Activated effector memory CD4-positive, alpha-beta T cell treated with Interleukin-2 at 50 U/mL for 16 hours (primary cell): ENCODE data around the gene DHRS7B.

ENCODE experiments used
- DNase-seq: peaks from one replicate; pipeline ENCODE4 v3.0.0-alpha.2; 2020

Gene DHRS7B

DNA sequence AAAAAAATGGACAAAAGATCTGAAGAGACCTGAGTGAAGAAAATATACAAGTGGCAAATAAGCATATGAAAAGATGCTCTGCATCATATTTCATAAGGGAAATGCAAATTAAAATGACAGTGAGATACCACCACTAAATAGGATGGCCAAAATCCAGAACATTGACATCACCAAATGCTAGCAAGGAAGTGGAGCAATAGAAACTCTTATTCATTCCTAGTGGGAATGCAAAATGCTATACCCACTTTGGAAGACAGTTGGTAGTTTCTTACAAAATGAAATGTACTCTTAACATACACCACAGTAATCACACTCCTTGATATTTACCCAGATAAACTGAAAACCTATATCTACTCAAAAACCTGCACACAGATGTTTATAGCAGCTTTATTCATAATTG lies 33.6 kb downstream of the DHRS7B start:
- DNase-seq: no peak

DNA sequence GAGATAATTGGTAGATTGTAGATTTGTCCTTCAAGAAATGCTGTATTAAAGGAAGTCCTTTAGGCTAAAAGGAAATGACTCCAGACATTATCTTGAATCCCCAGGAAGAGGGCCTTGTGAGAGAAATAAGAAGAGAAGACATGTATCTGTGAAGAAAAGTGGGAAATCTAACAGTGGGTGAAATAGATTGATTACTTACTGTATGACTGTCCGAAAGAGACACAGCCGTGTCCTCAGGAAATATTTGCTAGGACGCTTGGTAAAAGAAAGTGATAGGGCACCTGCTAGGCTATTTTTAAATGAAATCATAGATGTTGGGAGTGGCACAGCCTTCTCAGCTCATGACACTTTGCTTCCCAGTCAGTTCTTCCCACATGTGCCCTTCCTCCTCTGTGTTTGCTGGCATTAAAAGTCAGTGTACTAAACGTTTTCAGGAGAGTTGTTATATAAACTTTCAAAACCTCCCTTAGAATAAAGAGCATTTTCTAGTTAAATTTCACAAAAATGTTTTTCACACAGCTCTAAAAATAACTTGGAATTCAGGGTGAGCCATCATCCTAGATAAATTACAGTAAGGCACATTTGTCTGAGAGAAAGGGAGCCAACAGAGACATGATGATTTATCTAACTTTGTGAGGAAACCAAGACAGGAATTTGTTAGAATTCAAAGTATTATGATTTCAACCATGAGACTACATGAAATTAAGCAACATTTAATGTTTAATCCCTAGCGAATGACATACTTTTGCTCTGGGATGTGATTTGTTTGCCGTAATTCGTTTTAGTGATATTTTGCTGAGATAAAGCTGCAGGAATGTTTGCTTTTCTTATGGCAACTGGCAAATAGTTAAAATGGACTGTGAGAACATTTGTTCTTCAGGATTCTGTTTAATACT lies 35.0 kb downstream of the DHRS7B start:
- DNase-seq: no peak

DNA sequence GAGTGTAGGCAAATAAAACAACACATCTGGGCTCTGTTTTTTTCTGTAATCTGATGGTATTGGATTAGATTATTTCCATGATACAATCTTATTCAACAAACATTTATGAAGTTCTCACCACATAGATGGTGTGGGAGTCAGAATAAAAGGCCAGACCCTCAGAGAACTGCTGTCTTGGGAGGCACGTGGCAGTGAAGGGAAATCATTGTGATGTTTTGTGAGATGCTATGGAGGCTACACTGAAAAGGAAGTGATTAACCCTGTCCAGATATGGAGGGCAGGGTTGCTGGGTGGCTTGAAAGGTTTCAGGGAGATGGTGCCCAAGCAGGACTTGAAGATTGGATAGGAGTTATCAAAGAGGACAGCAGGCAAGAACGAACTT lies 35.6 kb downstream of the DHRS7B start:
- DNase-seq: no peak

DNA sequence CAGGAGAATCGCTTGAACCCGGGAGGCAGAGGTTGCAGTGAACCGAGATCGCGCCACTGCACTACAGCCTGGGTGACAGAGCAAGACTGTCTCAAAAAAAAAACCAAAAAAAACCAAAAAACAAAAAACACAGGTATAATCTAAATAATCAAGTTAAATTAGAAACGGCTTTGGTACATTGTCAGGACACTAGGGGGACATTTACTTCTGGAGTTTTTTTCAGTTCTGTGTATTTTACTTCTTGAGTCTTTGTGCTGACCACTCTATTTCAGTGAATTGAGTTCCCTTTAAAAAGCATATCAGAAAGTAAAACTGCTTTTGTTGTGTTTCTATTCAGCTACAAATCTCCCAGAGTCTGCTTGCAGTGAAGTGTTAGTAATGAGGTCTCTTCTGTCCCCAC lies 36.3 kb downstream of the DHRS7B start:
- DNase-seq: no peak

DNA sequence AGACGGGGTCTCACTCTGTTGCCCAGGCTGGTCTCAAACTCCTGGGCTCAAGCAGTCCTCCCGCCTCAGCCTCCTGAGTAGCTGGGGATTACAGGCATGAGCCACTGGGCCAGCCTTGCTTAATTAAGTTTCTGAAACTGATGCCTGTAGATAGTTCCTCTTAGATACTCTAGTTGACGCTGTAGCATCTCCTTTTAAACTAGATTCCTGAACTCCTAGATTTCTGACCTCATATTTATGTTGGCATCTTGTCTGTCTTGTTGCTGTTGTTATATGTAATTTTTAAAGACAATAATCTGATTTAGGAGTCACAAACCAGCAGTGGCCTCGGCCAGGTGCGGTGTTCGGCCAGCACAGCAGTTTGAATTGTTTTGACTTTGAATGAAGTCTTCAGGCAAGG lies 37.5 kb downstream of the DHRS7B start:
- DNase-seq: no peak

DNA sequence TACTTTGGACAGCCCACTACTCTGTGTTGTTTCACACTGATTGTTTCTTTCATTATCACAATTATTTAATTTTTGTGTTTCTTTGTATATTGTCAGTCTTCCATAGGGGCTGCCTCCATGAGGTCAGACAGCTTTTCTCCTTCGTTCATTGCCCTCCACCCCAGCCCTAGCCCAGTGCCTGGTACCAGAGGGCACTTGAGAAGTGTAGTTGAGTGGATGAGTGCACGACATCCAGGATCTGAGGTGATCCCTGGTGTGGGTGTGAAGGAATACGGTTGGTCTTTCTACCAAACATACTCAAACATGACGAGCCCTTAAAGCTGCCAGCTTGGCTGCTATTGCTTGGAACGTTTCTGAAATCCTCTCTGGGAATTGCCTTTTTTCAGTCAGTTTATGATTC lies 37.9 kb downstream of the DHRS7B start:
- DNase-seq: no peak

DNA sequence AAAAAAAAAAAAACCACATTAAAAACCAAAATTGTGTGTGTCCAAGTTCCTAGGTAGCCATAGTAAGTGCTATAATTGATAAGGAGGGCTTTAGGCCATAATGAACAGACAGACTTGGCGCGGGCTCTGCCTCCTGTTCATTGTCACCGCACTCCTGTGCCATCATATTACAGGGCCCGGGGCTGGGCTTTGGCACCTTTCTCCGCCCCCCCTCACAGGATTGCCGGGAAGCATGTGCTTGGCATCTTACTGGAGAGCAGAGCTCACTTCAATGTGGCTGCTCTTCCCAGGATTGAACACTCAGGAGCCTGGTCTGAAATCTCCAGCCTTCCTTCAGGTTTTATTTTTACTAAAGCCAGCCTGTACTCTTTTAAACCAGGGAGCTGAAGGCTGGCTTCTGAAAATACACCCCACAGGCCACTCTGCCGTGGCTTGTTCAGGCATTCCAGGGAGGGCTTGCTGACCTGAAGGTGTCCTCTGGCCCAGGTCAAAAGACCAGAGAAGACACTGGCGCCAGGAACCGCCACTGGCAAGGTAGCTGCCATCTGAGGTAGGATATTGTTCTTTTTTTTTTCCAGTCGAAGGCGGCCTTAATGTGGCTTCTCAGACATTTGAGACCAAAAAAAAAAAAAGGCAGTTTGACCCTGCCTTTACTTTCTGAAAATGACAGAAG lies 39.3 kb downstream of the DHRS7B start:
- no peak for DNase-seq

DNA sequence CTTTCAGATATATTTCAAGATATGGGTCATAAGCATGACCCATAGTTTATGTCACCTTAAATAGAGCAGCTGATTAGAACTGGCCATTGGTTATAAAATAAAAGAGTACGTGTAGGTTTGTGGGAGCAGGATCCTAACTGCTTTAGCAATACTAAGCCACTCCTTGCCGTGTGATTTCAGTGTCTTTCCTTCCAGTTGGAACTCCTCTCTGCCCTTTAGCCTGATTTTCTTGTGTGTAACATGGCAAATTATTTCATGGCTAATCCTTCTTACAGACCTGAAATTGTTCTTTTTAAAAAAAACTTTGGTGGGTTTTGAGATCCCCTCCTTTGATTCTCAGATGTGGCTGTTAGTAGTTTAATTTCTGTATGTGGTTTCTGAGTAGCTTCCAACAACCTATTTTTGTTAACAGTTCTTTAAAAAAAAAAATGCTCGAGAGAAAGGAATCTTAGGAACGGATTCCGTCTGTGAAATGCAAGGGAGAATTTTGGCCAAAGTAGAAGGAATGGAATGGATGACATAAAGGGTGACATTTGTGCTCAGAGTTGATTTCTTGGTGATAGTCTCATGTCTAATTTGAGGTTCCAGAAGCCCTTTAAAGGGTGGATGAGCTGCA lies 39.9 kb downstream of the DHRS7B start:
- no peak for DNase-seq

DNA sequence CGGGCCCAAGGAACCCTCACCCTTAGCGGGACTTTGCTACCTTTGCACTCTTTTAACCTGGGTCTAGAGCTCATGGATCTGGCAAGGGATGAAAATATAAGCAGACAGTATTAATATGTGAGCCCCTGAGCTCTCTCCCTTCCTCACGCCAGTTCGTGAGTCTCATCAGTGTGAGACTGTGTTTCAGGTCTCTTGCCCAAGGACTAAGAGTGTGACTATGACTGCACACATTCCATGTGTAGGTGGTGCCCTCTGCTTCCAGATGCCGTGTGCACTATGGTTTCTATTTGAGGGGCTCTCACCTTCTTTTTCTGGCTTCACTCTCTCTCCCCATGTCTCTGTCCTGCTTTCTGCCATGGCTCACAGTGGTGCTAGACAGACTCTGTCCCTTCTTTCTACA lies 40.5 kb downstream of the DHRS7B start:
- no peak for DNase-seq

DNA sequence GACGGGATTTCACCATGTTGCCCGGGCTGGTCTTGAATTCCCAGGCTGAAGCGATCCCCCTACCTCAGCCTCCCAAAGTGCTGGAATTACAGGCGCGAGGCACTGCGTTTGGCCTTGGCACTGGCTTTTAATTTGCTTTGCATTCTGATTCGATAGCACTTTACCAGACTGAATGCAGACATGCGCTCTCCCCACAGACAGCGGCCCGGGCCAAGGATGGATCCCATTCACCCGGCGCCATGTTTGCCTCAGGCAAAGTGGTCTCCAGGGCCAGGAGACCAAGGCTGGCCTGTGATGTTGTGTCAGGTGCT lies 41.7 kb downstream of the DHRS7B start:
- no peak for DNase-seq

DNA sequence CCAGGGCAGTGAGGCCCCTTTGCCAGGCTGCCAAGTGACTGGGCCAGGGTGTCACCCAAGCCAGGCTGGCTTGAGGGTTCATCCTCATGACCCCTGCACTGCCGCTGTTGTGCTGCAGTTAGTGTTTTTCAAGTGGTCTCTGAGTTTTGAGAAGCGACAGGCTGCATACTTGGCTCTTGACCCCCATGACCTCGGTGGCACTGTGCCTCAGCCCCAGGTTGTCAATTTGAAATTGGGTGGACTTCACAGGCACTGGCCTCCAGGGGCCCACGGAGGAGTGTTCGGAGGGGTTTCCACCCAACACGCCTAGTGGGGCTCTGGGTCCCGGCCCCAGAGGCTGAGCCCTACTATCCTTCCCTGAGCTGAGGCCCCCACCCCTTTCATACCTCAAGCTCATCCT lies 42.7 kb downstream of the DHRS7B start:
- no peak for DNase-seq

DNA sequence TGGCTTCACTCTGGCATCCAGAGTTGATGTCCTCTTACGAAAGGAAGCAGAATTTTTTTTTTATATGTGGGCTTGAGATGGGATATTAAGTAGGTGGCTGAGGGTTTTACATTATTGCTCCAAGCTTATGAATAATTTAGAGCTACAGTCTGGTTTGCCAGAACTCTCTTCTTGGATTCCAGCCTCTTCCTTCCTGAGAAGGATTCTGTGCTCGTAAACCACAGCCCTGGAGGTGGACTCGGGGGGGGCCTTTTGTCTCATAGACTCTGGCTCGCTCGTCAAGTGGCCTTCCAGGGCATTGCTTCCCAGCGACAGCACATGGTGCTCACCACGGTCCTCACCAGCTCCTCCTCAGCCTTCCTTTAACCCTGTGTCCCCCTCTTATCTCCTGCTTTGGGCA lies 44.0 kb downstream of the DHRS7B start:
- no peak for DNase-seq

DNA sequence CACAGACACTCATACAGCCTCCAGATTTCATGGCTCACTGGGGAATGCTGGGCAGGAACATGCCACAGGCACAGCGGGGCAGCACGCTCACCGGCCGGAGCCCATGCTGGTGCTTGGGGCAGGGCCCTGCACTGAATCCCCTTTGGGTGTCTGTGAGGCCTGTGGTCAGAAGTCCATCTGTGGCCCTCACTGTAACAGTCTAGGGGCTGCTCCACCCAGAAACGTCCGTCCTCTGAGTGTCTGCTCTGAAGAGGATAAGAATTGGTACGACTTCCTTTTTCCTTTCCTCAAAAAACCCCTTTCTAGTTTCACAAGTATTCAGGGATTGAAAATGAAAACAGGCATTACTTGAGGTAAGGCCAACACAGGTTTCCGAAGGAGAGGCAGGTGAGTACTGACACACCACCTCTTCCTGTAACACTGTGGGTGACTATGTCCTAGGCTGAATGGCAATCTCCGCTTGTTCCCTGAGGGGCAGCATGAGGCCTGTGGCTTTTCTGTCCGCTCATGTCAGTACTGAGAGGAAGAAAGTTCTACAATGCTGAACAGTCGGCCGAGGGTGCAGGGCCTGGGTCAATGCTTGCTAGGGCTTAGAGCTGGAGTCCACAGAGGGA lies 44.7 kb downstream of the DHRS7B start:
- DNase-seq: no peak

DNA sequence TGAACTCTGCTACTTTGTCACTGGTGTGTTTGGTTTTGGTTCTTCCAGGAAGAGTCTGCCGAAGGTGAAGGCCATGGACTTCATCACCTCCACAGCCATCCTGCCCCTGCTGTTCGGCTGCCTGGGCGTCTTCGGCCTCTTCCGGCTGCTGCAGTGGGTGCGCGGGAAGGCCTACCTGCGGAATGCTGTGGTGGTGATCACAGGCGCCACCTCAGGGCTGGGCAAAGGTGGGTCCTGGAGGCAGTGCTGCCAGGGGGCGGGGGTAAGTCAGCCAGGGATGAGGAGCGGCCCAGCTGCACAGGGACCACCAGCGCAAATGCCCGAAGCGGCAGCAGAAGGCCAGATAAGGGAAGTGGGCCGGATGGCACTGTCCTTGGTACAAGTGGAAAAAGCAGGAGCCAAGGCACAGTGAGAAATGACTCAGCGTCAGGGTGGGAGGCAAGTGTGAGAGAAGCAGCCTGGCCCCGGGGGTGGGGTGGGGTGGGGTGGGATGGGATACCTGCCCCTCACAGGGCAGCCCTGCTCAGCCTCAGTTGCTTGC lies 45.3 kb downstream of the DHRS7B start:
- DNase-seq: no peak

DNA sequence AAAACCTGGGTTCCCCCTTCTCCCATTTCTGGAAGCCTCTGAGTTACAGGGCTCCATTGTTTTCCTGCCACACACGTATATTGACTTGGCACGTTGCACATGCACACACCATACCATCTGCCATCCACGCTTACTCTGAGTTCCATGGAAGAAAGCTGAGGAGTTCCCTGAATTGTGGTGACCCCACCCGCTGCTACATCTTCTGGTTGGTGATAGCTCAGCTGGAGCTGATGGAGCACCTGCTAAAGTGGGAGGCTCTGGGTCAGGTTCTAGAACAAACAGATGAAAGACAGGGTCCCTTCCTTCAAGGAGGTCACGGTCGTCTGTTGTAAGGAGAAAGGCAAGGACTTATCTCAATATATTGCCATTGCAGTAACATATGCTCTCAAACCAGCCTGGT lies 46.1 kb downstream of the DHRS7B start:
- no peak for DNase-seq

DNA sequence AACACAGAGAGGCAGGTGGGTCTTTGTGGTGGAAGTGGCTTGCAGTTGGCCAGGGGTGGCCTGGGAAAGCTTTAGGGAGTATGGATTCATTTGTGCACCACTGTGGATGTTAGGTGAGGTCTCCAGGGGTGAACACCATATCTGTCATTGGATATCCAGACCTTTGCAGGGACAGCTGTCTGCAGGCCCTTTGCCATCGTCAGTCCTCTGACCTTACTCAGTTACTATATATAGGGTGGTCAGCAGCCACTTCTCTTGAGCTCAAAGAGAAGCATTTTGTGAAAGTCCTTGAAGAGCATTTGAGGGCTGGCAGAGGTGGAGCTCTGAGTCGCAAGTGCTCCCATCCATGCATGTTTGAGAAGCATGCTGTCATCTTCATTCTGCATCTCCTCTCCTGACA lies 46.8 kb downstream of the DHRS7B start:
- no peak for DNase-seq

DNA sequence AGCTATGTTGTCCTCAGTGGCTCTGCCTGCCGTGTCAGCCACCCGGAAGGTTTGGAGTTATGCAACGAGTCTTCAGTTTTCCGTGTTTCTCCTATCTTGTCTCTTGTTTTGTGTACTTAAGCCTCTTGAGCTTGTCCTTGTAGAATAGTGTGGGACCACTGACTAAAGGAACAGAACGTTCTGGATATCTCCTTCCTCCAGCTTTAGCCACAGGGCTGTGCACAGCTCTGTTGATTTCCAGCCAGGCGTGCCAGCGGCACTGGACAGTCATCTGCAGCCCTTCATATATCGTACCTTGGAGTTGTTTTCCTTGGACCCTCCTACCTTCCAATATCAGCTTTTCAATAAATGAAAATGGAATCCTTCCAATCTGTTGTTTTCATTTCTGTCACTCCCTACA lies 47.4 kb downstream of the DHRS7B start:
- no peak for DNase-seq

DNA sequence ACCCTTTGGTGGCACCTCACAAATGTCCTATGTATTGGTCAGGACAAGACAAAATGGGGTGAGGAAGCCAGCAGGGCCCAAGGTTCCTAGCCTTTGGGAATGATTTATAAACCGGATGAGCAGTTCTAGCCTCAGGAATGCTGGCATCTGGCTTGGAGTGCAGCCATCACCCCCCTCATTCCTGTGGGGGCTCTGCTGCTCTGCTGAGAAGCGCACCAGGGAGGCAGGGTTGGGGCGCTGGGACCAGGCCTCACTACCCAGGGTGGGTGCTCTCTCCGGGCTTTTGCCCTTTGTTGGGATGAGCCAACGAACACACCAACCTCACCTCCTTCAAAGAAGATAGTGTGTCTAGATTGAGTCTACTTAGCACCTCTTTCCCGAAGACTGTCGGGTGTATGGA lies 47.9 kb downstream of the DHRS7B start:
- no peak for DNase-seq

DNA sequence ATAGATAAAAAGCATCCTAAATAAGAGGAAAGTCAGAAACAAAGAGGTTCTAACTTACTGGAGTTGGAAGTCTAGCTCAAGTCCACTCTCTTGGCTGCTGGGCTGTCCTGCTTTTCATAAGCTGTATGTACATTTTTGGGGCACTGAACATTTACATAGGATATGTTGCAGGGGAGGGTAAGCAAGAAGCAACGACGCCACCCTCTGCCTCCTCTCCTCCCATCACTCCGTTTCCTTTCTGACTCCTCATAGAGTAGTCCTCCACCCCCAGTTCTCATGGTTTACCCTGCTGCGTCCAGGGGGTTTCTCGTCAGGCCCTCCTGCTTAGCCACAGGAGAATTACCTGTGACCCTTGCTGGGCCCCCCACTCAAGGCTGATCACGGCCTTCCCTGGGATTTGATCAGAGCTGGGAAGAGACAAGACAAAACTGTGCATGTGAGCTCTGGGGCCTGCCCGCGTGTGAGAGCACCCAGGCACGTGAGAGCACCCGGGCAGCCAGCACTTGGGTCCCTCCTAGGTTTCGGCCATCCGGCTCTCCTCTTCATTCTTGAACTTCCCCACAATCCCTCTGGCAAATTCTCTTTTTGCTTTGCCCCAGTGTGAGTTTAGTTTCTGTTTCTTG lies 50.1 kb downstream of the DHRS7B start:
- DNase-seq: no peak

DNA sequence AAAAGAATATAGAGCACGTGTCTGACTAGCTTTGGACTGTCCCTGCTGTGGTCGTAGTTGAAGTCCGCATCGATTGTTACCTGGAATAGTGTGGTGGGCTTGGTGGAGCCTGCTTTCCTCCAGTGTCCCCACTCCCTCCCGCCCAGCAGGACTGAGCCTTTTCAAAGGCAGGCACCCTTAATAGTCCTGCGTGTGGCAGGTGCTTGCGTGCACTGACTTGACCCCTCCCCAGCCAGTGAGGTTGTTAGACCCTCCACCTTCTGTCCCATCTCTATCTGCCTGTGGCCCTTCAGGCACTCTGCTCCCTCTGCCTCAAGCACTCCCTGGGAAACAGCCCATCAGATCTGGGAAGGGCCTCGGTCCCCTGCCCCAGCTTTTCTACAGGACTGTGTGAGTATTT lies 50.6 kb downstream of the DHRS7B start:
- DNase-seq: no peak

DNA sequence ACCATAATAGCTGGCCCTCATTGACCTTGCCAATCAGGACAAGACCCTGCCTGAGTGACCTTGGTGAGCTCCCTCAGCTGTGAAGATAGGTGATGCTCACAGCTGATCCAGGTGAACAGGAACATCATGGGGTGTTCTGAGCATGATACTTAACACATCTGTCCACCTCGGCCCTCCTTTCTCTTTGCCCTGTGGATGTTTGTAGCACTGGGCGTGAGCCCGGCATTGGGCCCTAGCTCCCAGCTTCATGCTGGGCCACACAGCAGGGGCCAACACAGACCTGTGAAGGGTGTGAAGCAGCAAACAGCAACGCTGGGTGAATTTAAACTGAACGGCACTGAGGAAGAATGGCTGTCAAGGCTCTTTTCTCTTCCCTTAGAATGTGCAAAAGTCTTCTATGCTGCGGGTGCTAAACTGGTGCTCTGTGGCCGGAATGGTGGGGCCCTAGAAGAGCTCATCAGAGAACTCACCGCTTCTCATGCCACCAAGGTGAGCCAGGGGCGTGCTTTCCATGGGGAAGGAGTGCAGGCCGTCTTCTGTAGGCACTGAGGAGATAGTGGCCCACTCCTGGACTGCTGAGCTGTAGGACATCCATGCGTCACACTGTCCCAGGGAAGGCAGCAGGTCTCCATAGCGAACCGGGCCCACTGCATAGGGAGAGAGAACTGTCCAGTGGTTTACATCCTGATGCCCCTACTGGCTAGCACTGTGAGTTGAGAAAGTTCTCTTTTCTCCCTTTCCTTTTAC lies 51.3 kb downstream of the DHRS7B start:
- no peak for DNase-seq

DNA sequence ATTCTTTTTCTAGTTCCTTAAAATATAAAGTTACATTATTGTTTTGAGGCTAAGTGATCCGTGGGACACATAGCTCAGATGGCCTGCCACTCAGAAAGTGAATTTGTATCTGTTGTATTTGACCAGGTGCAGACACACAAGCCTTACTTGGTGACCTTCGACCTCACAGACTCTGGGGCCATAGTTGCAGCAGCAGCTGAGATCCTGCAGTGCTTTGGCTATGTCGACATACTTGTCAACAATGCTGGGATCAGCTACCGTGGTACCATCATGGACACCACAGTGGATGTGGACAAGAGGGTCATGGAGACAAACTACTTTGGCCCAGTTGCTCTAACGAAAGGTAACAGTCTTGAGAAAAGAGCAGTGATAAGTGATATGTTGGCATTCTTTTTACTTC lies 56.7 kb downstream of the DHRS7B start:
- no peak for DNase-seq
